ENCODE results near the gene HOXA13.

DNA sequence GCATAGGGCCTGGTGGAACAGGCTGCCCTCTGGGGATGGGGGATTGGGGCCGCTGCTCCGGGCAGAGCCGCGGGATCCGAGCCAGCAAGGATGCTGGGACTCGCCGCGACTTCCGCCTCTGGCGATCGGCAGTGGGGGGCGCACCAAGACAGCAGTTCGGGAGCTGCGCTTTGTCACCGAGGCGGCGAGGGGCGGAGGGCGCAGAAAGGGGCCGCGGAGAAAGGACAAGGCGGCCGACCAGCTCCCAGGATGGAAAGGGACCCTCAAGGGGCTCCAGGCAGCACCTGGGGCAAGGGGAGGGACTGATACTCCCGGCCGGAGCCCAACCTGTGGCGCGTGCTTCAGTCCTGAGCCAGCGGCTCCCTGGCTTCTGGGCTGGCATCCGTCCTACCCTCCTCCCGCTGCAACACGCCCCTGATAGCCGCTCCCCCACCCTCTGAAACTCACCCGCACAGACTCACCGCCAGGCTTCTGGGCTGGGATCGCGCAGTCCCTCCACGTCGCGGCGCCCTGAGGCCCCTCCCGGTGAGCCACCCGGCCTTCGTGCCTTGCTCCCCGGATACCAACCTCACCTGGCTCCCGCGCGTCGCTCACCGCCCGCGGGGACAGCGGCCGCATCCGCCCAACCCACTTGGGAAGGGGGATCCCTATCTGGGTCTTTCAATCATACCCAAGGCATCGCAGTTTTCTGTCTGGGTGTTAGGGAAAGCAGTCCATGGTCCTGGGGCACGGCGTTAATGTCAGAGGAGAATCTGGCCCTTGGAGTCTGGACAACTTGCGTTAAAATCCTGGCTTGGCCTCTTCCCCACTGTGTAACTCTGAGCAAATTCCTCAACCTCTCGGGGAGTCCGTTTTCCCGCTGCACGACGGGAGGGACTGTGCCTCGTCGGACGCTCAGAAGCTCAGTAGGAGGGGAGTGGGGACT lies 35.8 kb upstream of the HOXA13 start:
- TF ChIP-seq, protein P1, sequence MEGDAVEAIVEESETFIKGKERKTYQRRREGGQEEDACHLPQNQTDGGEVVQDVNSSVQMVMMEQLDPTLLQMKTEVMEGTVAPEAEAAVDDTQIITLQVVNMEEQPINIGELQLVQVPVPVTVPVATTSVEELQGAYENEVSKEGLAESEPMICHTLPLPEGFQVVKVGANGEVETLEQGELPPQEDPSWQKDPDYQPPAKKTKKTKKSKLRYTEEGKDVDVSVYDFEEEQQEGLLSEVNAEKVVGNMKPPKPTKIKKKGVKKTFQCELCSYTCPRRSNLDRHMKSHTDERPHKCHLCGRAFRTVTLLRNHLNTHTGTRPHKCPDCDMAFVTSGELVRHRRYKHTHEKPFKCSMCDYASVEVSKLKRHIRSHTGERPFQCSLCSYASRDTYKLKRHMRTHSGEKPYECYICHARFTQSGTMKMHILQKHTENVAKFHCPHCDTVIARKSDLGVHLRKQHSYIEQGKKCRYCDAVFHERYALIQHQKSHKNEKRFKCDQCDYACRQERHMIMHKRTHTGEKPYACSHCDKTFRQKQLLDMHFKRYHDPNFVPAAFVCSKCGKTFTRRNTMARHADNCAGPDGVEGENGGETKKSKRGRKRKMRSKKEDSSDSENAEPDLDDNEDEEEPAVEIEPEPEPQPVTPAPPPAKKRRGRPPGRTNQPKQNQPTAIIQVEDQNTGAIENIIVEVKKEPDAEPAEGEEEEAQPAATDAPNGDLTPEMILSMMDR (optimal IDR thresholded peaks at IDR 0.05 in 1 of 3, IDR thresholded peaks at IDR 0.05 in 1 of 3, conservative IDR thresholded peaks at IDR 0.05 in 1 of 3; ENCODE audit: extremely low read depth in 1 of 3, insufficient read depth in 2 of 3, low read length in 3 of 3), result peak in 1 of 3 experiments; percentile 64
- TF ChIP-seq EZH2 (IDR thresholded peaks at IDR 0.05; ENCODE audit: low read length), result peak; percentile 86

All from keratinocyte (primary cell).